ENCODE results near the gene MUC4.

Gene MUC4

GRCh38 chr3:195763076-195763830 is 48.5 kb downstream of the MUC4 start:
- TF ChIP-seq POLR2AphosphoS5 (IDR thresholded peaks at IDR 0.05; ENCODE audit: low read depth, low read length) (no peak), PAX5 (IDR thresholded peaks at IDR 0.05; ENCODE audit: insufficient read depth, low read length, severe bottlenecking) (no peak), POLR2A (IDR thresholded peaks at IDR 0.05; ENCODE audit: low read depth, low read length) (no peak), TAF1 (IDR thresholded peaks at IDR 0.05; ENCODE audit: low read depth, low read length) (no peak), SPI1 (IDR thresholded peaks at IDR 0.05; ENCODE audit: low read depth, low read length) (no peak), POU2F2 (IDR thresholded peaks at IDR 0.05; ENCODE audit: low read depth, low read length) (no peak)
- no peak for FAIRE-seq
- no peak for DNase-seq (ENCODE audit: insufficient read length, low spot score)

- TF ChIP-seq SPI1 (IDR thresholded peaks at IDR 0.05; ENCODE audit: low read depth, low read length): no peak
- no peak for TF ChIP-seq POU2F2 (IDR thresholded peaks at IDR 0.05; ENCODE audit: low read depth, low read length)
- TF ChIP-seq TAF1 (IDR thresholded peaks at IDR 0.05; ENCODE audit: low read depth, low read length): no peak
- TF ChIP-seq POLR2A (IDR thresholded peaks at IDR 0.05; ENCODE audit: low read depth, low read length): no peak
- TF ChIP-seq POLR2AphosphoS5 (IDR thresholded peaks at IDR 0.05; ENCODE audit: low read depth, low read length): no peak
- no peak for TF ChIP-seq PAX5 (IDR thresholded peaks at IDR 0.05; ENCODE audit: insufficient read depth, low read length, severe bottlenecking)
- DNase-seq (ENCODE audit: insufficient read length, low spot score) (no peak), FAIRE-seq (no peak)
These were observed 49.1 kb downstream of the MUC4 start for GRCh38 chr3:195762611-195763010.

GRCh38 chr3:195762249-195762585 is 49.5 kb downstream of the MUC4 start:
- no peak for DNase-seq (ENCODE audit: insufficient read length, low spot score)
- TF ChIP-seq PAX5 (IDR thresholded peaks at IDR 0.05; ENCODE audit: insufficient read depth, low read length, severe bottlenecking) (no peak), POU2F2 (IDR thresholded peaks at IDR 0.05; ENCODE audit: low read depth, low read length) (no peak), TAF1 (IDR thresholded peaks at IDR 0.05; ENCODE audit: low read depth, low read length) (no peak), SPI1 (IDR thresholded peaks at IDR 0.05; ENCODE audit: low read depth, low read length) (no peak), POLR2AphosphoS5 (IDR thresholded peaks at IDR 0.05; ENCODE audit: low read depth, low read length) (no peak), POLR2A (IDR thresholded peaks at IDR 0.05; ENCODE audit: low read depth, low read length) (no peak)
- no peak for FAIRE-seq

- TF ChIP-seq POLR2A (IDR thresholded peaks at IDR 0.05; ENCODE audit: low read depth, low read length) (no peak), POU2F2 (IDR thresholded peaks at IDR 0.05; ENCODE audit: low read depth, low read length) (no peak), PAX5 (IDR thresholded peaks at IDR 0.05; ENCODE audit: insufficient read depth, low read length, severe bottlenecking) (no peak), POLR2AphosphoS5 (IDR thresholded peaks at IDR 0.05; ENCODE audit: low read depth, low read length) (no peak), SPI1 (IDR thresholded peaks at IDR 0.05; ENCODE audit: low read depth, low read length) (no peak), TAF1 (IDR thresholded peaks at IDR 0.05; ENCODE audit: low read depth, low read length) (no peak)
- no peak for DNase-seq (ENCODE audit: insufficient read length, low spot score)
- FAIRE-seq: no peak
These were observed 50.0 kb downstream of the MUC4 start for GRCh38 chr3:195761567-195762248.

GRCh38 chr3:195761123-195761566 is 50.6 kb downstream of the MUC4 start:
- DNase-seq (ENCODE audit: insufficient read length, low spot score) (no peak), FAIRE-seq (no peak)
- TF ChIP-seq PAX5 (IDR thresholded peaks at IDR 0.05; ENCODE audit: insufficient read depth, low read length, severe bottlenecking) (no peak), POLR2AphosphoS5 (IDR thresholded peaks at IDR 0.05; ENCODE audit: low read depth, low read length) (no peak), TAF1 (IDR thresholded peaks at IDR 0.05; ENCODE audit: low read depth, low read length) (no peak), SPI1 (IDR thresholded peaks at IDR 0.05; ENCODE audit: low read depth, low read length) (no peak), POLR2A (IDR thresholded peaks at IDR 0.05; ENCODE audit: low read depth, low read length) (no peak), POU2F2 (IDR thresholded peaks at IDR 0.05; ENCODE audit: low read depth, low read length) (no peak)

GRCh38 chr3:195760345-195761122 is 51.2 kb downstream of the MUC4 start:
- DNase-seq (ENCODE audit: insufficient read length, low spot score) (no peak), FAIRE-seq (no peak)
- no peak for TF ChIP-seq POU2F2 (IDR thresholded peaks at IDR 0.05; ENCODE audit: low read depth, low read length)
- TF ChIP-seq POLR2AphosphoS5 (IDR thresholded peaks at IDR 0.05; ENCODE audit: low read depth, low read length): no peak
- no peak for TF ChIP-seq SPI1 (IDR thresholded peaks at IDR 0.05; ENCODE audit: low read depth, low read length)
- TF ChIP-seq PAX5 (IDR thresholded peaks at IDR 0.05; ENCODE audit: insufficient read depth, low read length, severe bottlenecking): no peak
- TF ChIP-seq TAF1 (IDR thresholded peaks at IDR 0.05; ENCODE audit: low read depth, low read length): no peak
- no peak for TF ChIP-seq POLR2A (IDR thresholded peaks at IDR 0.05; ENCODE audit: low read depth, low read length)

- FAIRE-seq: no peak
- DNase-seq (ENCODE audit: insufficient read length, low spot score): no peak
- no peak for TF ChIP-seq POU2F2 (IDR thresholded peaks at IDR 0.05; ENCODE audit: low read depth, low read length)
- no peak for TF ChIP-seq SPI1 (IDR thresholded peaks at IDR 0.05; ENCODE audit: low read depth, low read length)
- no peak for TF ChIP-seq POLR2AphosphoS5 (IDR thresholded peaks at IDR 0.05; ENCODE audit: low read depth, low read length)
- TF ChIP-seq TAF1 (IDR thresholded peaks at IDR 0.05; ENCODE audit: low read depth, low read length): no peak
- TF ChIP-seq PAX5 (IDR thresholded peaks at IDR 0.05; ENCODE audit: insufficient read depth, low read length, severe bottlenecking): no peak
- no peak for TF ChIP-seq POLR2A (IDR thresholded peaks at IDR 0.05; ENCODE audit: low read depth, low read length)
These were observed 52.9 kb downstream of the MUC4 start for GRCh38 chr3:195758721-195759353.

- no peak for DNase-seq (ENCODE audit: insufficient read length, low spot score)
- FAIRE-seq: no peak
- no peak for TF ChIP-seq TAF1 (IDR thresholded peaks at IDR 0.05; ENCODE audit: low read depth, low read length)
- TF ChIP-seq POU2F2 (IDR thresholded peaks at IDR 0.05; ENCODE audit: low read depth, low read length): no peak
- TF ChIP-seq PAX5 (IDR thresholded peaks at IDR 0.05; ENCODE audit: insufficient read depth, low read length, severe bottlenecking): no peak
- TF ChIP-seq SPI1 (IDR thresholded peaks at IDR 0.05; ENCODE audit: low read depth, low read length): no peak
- TF ChIP-seq POLR2AphosphoS5 (IDR thresholded peaks at IDR 0.05; ENCODE audit: low read depth, low read length): no peak
- TF ChIP-seq POLR2A (IDR thresholded peaks at IDR 0.05; ENCODE audit: low read depth, low read length): no peak
These were observed 53.9 kb downstream of the MUC4 start for GRCh38 chr3:195757827-195758226.

All from GM12891 (cell line).